GM21529 (cell line): ENCODE results near the gene TRAIP.

Experiments
- ATAC-seq: cut with Tn5 transposase; IDR thresholded peaks from one replicate; pipeline ENCODE4 v1.9.1; 2021; ENCODE audit not compliant: unreplicated experiment

Gene TRAIP

GRCh38 chr3:49876567-49876966 lies 20.2 kb upstream of the TRAIP start:
- no peak for ATAC-seq

- no peak for ATAC-seq
Measured at GRCh38 chr3:49873623-49874022, 17.3 kb upstream of the TRAIP start.

GRCh38 chr3:49872801-49873281 lies 16.5 kb upstream of the TRAIP start:
- ATAC-seq, result no peak

- no peak for ATAC-seq
Measured at GRCh38 chr3:49871531-49872153, 15.3 kb upstream of the TRAIP start.

GRCh38 chr3:49869525-49870126 lies 13.3 kb upstream of the TRAIP start, which contains the start of gene CAMKV:
CAMKV (minus strand) TSS chr3:49869906; CDS start chr3:49862388, 7,518 bp downstream.
- ATAC-seq, result no peak

GRCh38 chr3:49868862-49869466 lies 12.6 kb upstream of the TRAIP start:
- no peak for ATAC-seq

- ATAC-seq, result no peak
Measured at GRCh38 chr3:49867871-49868321, 11.5 kb upstream of the TRAIP start.

GRCh38 chr3:49867400-49867799 lies 11.0 kb upstream of the TRAIP start:
- ATAC-seq, result no peak

- no peak for ATAC-seq
Measured at GRCh38 chr3:49865198-49865784, 8.9 kb upstream of the TRAIP start.

- ATAC-seq, result no peak
Measured at GRCh38 chr3:49864505-49864904, 8.1 kb upstream of the TRAIP start.

- no peak for ATAC-seq
Measured at GRCh38 chr3:49859576-49860305, 3.4 kb upstream of the TRAIP start.

- no peak for ATAC-seq
Measured at GRCh38 chr3:49855662-49856061, 702 bp downstream of the TRAIP start.

GRCh38 chr3:49845694-49846093 lies 10.7 kb downstream of the TRAIP start:
- ATAC-seq, result no peak

GRCh38 chr3:49844464-49845183 lies 11.7 kb downstream of the TRAIP start:
- ATAC-seq, result no peak

GRCh38 chr3:49842843-49843517 lies 13.4 kb downstream of the TRAIP start:
- ATAC-seq, result no peak

GRCh38 chr3:49841806-49842205 lies 14.6 kb downstream of the TRAIP start:
- no peak for ATAC-seq

GRCh38 chr3:49841126-49841696 lies 15.2 kb downstream of the TRAIP start:
- ATAC-seq, result no peak

- no peak for ATAC-seq
Measured at GRCh38 chr3:49840388-49840787, 16.0 kb downstream of the TRAIP start.

GRCh38 chr3:49839193-49839809 lies 17.1 kb downstream of the TRAIP start:
- ATAC-seq, result no peak
